HG03520 (cell line): ENCODE data around the gene PDK2.

Experiments used
- ATAC-seq: cut with Tn5 transposase; IDR thresholded peaks from one replicate; pipeline ENCODE4 v1.9.1; 2021; ENCODE audit warnings: mild to moderate bottlenecking, moderate library complexity; ENCODE audit not compliant: unreplicated experiment

The PDK2 gene

DNA sequence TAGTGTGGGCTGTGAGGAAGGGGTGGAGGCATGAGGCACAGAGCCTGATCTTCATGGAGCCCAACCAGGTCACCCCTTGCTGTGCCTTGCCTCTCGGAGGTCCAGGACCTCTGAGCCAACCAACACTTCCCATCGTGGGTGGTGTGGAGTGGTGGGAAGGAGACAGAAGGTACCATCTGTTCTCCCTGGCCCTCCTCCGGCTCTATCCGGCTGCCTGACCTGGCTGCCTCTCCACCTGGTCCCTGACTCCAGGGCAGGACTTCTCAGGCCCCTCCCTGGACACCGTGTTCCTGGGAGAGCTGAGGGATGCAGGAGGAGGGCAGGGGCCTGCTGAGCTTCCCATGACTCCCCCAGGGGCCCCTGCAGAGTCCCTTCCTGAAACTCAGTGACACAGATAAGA, 3.9 kb downstream of the PDK2 start:
- no peak for ATAC-seq

DNA sequence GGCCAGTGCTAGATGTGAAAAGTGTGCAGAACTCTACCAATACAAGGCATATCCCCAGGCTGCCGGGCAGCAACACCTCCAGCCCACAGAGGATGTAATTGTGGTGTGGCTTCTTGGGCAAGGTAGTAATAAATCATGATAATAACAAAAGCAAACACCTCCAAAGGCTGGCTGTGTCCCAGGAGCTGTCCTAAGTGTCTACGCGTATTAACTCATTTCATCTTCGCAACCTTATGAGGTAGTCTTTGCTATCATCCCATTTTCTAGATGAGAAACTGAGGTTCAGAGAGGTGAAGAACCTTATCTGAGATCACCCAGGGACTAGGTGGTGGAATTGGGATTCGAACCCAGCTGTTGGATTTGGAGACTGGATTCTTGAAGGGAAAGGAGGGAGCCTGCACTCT, 5.3 kb downstream of the PDK2 start:
- ATAC-seq: no peak

DNA sequence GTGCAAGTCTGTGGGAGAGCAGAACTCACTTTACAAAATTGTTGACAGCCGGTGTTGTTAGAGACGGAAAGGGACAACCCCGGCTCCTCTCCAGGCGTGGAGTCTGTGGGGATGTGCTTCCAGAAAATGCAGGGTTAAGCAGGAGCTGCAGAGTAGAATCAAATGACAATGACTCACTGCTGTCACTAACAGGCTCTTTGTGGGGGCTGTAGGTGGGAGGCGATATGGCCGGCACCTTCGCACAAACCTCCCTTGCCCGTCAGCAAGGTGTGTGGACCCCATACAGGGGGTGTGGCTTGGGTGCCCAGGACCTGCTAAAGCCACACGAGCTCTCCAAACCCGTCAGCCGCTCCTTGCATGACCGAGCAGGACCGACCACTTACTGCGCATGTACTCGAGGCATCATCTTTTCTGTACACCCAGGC, 5.8 kb downstream of the PDK2 start:
- ATAC-seq: no peak

DNA sequence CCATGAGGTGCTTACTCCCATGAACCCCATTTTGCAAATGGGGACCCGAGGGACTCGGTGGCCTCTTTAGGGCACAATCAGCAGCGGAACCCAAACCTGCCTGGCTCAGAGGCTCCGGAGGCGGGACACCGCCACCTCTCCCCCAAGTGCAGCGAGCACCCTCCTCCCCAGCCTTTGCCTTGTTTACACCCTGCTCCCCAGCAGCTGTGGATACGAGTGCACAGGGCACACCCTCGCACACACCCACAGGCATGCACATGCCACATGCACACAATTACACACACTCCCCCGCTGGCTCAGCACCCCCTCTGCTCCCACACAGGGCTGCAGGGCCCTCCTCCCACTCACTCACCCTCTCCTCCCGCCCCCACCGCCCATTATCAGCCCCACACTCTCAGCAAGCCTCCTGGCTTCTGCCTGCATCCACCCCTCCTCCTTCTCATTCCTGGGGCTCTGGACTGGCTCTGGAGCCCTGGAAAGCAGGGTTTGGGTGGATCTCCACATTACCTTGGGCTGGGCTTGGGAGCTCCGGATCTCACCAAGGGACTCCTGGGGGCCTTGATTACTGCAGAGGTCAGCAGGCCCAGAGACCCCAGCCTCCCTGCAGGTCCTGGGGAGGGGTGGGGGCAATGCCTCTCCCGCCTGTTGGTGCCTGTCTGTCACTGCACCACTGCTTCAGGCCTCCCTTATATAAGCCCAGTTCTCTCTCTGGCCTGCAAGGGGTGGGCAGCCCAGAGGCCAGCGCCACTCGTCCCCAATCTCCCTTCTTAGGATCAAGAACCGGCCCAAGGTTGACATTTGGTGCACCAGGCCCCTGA, 6.4 kb downstream of the PDK2 start:
- ATAC-seq: no peak

DNA sequence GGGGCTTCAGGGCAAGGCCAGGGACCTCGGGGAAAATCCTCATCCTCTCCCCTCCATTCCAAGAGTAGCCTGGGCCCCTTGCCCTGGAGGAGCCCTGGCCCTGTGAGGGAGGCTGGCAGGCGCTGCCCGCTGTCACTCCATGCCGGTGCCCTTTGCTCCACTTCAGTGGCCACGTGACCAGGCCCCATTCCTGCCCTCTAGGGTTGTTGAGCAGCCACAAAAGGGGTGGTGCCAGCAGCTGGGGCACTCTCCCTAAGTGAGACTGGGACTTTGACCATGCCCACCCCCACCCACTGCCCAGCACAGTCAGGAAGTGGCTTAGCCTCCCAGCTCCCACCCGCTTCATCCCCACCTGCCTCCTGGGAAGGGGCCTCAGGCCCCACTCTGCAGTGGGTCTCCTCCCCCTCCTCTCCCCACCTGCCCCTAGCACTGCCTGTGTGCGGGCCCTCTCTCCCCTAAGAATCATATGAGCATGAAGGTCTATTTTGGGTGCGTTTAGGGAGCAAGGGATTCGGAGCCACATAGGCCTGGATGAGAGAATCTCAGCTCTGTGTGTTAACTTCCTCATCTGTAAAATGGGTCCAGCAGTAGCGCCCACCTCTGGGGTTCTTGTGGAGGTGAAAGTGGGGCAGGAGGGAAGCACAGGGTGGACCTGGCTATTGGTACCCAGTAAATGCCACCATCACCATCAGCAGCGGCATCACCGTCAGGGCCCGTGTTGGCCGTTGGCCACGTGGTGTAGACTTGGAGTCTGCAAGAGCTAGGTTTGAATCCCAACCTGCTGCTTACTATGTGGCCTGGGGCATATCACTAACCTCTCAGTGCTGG, 7.2 kb downstream of the PDK2 start:
- no peak for ATAC-seq

DNA sequence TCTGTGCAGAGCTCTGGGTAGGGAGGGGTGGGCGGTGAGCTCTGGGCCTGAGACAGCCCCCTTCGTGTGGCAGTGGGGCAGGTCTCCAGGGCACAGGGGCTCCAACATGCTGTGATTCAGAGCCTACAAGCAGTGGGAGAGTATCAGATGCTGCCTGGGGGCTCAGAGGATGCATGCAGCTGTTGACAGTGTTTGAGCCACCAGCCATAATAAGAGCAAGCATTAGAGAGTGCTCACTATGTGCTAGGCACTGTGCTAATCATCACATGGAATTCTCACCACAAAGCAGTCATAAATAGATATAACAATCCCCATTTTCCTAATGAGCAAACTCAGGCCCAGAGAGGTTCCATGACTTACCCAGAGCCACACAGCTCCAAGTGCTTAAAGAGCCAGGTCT, 8.1 kb downstream of the PDK2 start:
- no peak for ATAC-seq

DNA sequence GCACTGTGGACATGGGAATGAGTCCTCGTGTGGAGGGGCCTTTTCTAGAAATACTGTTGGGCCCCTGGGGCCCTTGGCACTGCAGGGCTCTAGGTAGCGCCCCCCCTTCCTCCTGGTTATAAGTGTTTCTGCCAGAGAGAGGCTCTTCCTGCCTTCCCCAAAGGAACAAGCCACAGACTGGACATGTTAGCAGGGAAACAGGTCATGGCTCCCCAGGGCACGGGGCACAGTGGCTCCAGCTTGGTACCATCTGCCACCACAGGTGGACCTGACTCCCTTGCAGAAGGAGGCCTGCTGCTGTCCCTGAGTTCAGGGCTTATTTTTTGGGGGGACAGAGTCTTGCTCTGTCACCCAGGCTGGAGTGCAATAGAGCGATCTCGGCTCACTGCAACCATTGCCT, 8.8 kb downstream of the PDK2 start:
- ATAC-seq: no peak

DNA sequence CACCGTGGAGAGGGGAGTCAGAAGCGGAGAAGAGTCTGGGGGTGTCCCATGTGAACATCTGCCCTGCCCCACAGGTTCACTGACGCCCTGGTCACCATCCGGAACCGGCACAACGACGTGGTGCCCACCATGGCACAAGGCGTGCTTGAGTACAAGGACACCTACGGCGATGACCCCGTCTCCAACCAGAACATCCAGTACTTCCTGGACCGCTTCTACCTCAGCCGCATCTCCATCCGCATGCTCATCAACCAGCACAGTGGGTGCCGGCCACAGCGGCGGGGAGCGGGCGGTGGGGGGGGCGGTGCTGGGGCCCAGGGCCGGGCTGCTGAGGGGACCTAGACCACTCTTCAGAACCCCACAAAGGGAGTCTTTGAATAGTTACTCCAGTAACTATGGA, 10.7 kb downstream of the PDK2 start:
- no peak for ATAC-seq

DNA sequence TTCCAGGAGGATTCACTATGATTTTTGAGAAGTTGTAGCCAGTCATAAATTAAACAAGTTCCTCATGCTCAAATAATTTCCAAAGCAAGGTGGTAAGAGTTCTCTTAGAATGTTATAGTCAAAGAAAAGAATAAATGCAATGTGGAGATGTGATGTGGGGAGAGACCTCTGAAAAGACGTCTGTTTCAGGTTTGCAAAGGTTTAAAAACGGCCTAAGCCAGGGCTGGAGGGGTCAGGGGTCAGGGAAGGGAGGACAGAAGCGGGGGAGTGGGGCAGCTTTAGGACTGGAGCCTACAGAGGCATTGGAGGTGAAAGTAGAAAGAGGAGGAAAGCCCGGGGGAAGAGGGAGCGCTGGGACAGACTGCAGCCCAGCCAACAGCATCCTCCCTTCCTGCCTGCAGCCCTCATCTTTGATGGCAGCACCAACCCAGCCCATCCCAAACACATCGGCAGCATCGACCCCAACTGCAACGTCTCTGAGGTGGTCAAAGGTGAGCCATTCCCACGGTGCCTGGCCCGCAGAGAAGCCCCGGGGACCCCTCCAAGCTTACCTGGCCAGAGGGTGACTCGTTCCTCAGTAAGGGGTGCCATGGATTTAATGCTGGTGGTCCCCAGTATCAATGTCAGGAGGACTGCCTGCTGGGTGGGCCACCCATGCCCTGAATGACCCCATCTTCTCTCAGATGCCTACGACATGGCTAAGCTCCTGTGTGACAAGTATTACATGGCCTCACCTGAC, 11.4 kb downstream of the PDK2 start:
- no peak for ATAC-seq

DNA sequence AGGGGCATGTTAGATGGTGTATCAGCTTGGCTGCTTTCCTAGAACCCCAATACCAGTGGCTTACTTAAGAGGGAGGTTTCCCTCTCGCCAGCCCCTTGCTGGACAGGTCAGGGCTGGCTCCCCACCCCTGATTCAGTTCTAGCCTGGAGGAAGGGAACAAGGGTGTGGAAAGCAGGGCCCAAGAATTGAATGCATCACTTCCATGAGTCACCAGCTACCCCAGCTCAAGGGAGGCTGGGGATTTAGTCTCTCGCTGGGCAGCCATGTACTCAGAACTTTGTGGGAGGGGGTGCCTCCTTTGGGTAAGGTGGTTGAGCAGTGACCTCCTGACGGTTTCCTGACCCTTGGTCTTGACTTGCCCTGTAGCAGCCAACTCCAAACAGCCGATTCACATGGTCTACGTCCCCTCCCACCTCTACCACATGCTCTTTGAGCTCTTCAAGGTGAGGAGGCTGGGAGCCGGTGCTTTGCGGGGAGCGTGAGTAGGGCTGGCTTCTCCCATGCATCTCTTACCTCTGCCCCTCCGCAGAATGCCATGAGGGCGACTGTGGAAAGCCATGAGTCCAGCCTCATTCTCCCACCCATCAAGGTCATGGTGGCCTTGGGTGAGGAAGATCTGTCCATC, 12.8 kb downstream of the PDK2 start:
- no peak for ATAC-seq

DNA sequence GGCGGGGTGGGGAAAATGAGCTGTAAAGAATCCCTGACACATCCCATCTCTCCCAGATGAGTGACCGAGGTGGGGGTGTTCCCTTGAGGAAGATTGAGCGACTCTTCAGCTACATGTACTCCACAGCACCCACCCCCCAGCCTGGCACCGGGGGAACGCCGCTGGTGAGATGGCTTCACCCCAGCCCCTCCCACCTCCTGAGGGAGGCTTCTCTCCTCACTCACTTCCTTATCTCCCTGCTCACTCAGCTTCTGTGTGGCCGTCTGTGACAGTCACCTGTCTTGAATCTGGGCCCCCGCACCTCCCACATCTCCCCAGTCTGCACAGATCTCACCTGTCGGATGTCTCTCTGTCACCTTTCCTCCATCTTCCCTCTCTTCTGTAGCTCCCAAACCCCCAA, 13.4 kb downstream of the PDK2 start:
- ATAC-seq: no peak

DNA sequence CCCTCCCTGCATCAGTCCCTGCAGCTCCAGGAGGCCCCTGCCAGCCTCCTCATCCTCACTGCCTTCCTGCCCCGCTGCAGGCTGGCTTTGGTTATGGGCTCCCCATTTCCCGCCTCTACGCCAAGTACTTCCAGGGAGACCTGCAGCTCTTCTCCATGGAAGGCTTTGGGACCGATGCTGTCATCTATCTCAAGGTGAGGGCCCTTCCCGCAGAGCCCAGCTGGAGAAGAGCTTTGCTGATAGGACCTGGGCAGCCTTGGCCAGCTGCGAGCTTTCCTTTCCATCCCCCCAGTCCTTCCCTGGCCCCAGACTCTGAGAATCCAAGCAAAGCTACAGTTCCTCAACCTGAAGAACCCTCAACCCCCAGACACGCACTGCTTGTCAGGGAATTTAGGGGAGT, 14.1 kb downstream of the PDK2 start:
- ATAC-seq: no peak

DNA sequence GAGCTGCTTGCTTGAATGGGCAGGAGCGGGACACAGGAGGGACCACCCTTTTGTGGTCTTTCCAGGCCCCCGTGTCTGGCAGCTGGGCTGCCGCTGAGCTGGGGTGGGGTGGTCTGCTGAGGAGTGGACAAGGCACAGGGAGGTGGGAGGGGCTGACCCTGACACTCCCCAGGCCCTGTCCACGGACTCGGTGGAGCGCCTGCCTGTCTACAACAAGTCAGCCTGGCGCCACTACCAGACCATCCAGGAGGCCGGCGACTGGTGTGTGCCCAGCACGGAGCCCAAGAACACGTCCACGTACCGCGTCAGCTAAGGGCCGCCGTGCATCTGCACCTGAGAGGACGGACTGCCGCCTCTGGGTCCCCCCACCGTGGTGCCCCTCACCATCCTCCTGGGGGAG, 14.6 kb downstream of the PDK2 start:
- no peak for ATAC-seq

DNA sequence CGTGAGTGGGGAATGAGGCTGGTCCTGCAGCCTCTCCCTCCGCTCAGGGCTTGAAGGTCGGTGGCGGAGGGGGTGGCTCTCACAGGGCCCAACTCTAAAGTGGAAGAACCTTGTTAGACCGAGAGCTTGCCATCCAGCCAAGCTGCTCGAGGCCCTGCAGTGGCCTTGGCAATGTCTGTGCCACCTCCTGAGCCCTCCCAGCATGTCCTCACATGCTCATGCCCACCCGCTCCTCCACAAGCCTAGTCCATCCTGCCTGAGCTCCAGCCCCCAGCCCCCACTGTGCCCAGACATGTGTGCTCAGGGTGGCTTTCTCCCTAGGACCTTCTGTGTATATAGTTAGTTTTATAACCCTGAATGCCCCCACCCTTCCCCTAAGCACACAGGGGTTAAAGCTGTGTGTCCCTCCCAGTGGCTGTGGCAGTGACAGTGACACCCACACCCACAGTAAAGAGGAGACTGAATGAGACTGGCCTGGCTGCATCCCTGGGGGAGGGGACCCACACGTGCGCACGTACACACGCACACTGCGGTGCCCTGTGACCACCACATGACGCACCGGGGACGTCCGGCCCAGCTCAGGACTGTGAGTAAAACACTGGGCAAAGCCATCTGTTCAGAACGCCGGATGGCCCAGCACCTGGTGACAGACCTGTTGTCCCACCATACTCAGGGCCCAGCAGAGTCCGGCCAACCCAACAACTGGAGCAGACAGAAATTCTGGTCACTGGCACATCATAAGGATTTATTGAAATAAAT, 15.6 kb downstream of the PDK2 start:
- ATAC-seq: no peak

DNA sequence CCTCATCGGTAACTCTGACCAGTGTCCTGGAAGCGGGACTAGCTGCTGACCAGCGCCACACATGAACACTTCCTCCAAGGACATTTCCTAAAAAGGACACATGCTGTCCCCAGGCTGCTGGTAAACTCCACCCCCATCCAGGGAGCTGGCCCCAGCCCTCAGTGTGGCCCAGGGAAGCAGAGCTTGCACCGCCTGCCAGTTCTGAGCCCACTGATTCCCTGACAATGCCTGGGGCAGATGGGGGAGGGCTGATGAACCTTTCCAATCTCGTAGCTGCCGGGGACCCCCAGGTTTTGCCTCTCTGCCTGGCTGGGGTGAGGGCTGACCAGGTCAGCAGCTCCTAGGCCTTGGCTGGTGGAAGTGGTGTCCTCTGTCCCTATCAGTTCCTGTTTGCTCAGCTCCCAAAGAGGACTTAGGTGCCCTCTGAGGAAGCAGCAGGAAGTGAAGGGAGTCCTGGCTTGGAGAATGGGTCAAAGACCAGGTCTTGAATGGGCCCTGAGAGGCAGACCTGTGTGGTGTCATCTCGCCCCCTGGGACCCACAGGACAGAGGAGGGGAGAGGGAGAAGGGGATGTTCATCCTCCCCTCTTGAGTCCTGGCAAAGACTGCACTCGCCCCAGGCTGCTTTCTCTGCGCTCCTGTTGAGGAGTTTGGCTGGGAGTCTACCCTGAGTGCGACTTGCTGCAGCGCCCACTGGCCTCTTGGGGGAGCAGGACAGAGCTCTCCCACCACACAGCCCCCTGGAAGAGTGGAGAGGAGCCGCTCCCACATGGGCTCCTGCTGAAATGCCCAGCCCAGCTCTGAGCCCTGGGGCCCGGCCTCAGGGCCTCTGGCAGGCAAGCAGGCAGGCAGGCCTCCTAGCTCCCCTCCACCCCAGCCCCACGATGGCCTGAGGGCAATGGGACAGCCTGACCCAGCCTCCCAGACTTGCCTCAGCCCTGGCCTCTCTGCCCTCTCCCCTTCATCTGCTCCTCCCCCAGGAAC, 16.8 kb downstream of the PDK2 start:
- no peak for ATAC-seq

DNA sequence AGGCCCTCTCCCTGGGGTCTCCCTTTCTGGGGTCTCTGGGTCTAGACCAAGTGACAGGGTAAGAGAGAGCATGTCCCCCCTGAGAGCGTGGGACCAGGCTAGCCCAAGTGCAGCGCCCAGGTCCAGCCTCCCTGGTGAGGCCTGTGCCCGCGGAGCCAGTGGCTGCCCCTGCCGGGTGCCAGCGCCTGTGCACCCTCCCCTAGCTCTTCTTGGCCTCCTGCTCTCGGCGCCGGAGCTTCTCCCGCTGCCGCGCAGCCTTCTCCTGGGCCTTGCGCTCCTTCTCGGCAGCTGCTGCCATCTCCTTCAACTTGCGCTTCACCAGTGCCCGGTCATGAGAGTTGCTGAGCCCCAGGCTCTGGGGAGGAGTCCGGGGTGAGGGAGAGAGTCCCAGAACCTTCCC, 17.5 kb downstream of the PDK2 start:
- no peak for ATAC-seq

DNA sequence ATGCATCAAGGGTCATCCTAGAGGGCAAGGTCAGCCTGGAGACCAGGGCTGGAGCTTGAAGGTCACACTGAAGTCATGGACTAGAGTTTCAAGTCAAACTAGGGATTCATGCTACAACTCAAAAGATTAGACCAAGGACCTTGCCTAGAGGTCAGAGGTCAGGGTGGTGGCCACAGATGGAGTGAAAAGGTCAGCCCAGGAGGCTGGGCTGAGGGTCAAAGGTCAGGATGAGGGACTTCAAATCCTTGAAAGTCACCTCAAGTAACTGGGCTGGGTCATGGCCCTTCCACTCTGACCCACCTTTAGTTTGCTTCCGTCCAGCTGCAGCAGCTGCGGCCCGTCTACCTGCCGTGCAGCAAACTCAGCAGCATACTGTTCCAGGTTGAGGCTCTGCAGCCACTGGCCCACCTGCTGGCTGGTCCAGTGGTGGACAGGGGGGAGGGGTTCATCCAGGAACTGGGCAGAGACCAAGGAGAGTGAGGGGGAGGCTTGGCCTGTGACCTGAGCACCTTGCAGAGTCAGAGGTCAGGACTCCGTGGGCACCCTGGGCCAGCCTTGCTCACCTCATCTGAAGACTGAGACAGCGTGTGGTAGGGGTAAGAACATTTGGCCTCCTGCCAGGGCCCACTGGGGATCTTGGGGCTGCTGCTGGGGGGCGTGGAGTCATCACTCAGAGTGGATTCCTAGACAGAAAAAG, 18.6 kb downstream of the PDK2 start:
- ATAC-seq: no peak

DNA sequence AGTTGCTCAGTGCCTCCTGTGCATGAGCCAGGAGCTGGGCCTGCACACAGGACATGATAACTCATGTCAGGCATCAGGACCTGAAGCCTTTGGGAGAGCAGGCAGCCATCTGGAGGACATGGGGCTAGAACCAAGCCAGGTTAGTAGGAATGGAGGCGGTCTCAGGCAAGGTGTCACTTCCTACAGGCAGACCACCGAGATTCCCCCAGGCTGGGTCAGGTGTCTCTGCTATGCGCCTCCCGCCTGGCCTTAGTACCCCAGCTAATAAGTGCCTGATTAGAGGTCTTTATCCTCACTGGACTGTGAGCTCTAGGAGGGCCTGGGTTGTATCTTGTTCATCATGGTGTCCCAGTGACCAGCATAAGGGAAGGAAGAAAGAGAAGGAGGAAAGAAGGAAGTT, 19.2 kb downstream of the PDK2 start:
- no peak for ATAC-seq
